SH-SY5Y (cell line): ENCODE results near the gene MCF2.

ENCODE experiments used
- GATA2 ChIP-seq: IDR thresholded peaks from 2 replicates; pipeline ENCODE4 v1.6.1; 2011; ENCODE audit warnings: mild to moderate bottlenecking, low read depth, low read length
- GATA3 ChIP-seq: IDR thresholded peaks from 2 replicates; pipeline ENCODE4 v1.6.1; 2011; ENCODE audit warnings: low read depth, mild to moderate bottlenecking, low read length, moderate library complexity

- no peak for TF ChIP-seq GATA2
- TF ChIP-seq GATA3 = no peak
Observed at GRCh38 chrX:139640259-139640658, 67.7 kb downstream of the MCF2 start.
